ENCODE measurements around the gene GABRA4.

Gene GABRA4

GRCh38 chr4:46874811-46875210 lies 118.6 kb downstream of the GABRA4 start:
- H3K4me3 ChIP-seq (ENCODE audit: low read length): no peak overlapping the region
- no peak for DNase-seq (ENCODE audit: low read depth)
- TF ChIP-seq CTCF (conservative IDR thresholded peaks at IDR 0.05; ENCODE audit: low read length): no peak

DNA sequence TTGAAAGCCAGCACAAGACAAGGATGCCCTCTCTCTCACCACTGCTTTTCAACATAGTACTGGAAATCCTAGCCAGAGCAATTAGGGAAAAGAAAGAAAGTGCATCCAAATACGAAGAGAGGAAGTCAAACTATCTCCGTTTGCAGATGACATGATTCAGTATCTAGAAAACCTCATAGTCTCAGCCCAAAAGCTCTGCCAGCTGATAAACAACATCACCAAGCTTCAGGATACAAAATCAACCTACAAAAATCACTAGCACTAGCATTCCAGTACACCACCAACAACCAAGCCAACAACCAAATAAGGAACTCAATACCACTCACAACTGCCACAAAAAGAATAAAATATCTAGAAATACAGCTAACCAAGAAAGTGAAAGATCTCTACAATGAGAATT lies 123.0 kb downstream of the GABRA4 start:
- no peak for TF ChIP-seq CTCF (conservative IDR thresholded peaks at IDR 0.05; ENCODE audit: low read length)
- H3K4me3 ChIP-seq (ENCODE audit: low read length): no peak overlapping the region
- no peak for DNase-seq (ENCODE audit: low read depth)
